HG02943 (cell line): Measurements from ENCODE around the gene IQCE.

Source experiments
- ATAC-seq: cut with Tn5 transposase; IDR thresholded peaks from one replicate; pipeline ENCODE4 v1.9.1; 2021; ENCODE audit warnings: mild to moderate bottlenecking, low read depth, moderate library complexity; ENCODE audit not compliant: unreplicated experiment

The IQCE gene

GRCh38 chr7:2558629-2559282 lies at the start of gene IQCE:
Gene IQCE (plus strand): TSS chr7:2558979. CDS start chr7:2559182, 203 bp downstream.
- no peak for ATAC-seq

- no peak for ATAC-seq
Measured at GRCh38 chr7:2509298-2509906, 49.4 kb upstream of the IQCE start.

- ATAC-seq: no peak
Measured at GRCh38 chr7:2510130-2510776, 48.5 kb upstream of the IQCE start.

- no peak for ATAC-seq
Measured at GRCh38 chr7:2510909-2511768, 47.6 kb upstream of the IQCE start.

- no peak for ATAC-seq
Measured at GRCh38 chr7:2511769-2512168, 47.0 kb upstream of the IQCE start.

GRCh38 chr7:2512179-2512661 lies 46.6 kb upstream of the IQCE start:
- no peak for ATAC-seq

- no peak for ATAC-seq
Measured at GRCh38 chr7:2512713-2513112, 46.1 kb upstream of the IQCE start.

GRCh38 chr7:2513702-2514101 lies 45.1 kb upstream of the IQCE start:
- ATAC-seq: no peak

- no peak for ATAC-seq
Measured at GRCh38 chr7:2514473-2515423, 44.0 kb upstream of the IQCE start.

GRCh38 chr7:2515424-2516193 lies 43.2 kb upstream of the IQCE start:
- no peak for ATAC-seq

GRCh38 chr7:2516194-2516555 lies 42.6 kb upstream of the IQCE start:
- no peak for ATAC-seq

- no peak for ATAC-seq
Measured at GRCh38 chr7:2517026-2517425, 41.8 kb upstream of the IQCE start.

- ATAC-seq: no peak
Measured at GRCh38 chr7:2517678-2518507, 40.9 kb upstream of the IQCE start.

GRCh38 chr7:2518737-2519118 lies 40.1 kb upstream of the IQCE start:
- ATAC-seq: no peak

GRCh38 chr7:2519119-2519930 lies 39.5 kb upstream of the IQCE start, which contains the start of gene LFNG:
Gene LFNG (plus strand): TSS chr7:2519774. CDS start chr7:2519862, 88 bp downstream.
- ATAC-seq: peak; percentile 71

GRCh38 chr7:2520131-2520760 lies 38.5 kb upstream of the IQCE start:
- ATAC-seq: no peak

- ATAC-seq: no peak
Measured at GRCh38 chr7:2520761-2521290, 38.0 kb upstream of the IQCE start.
